Thoracic aorta (tissue), 2 donors: ENCODE data around the gene CCS. TPM values are rescaled to one million over a fixed set of nuclear protein-coding genes. Genes with fewer than 3 reads are reported as not detected.
A peak's percentile ranks its signal among the peaks of the same experiment; 100 is the strongest.
"Not testable (repeated sequence)": the region's sequence is repeated elsewhere in the genome, so short reads cannot be mapped to it uniquely, and the experiment has no call there.

Source experiments
- ATAC-seq: fragments of 150-250 bp; one replicate; pipeline ENCODE4 v1.8.0; 2017; ENCODE audit warnings: low read depth; ENCODE audit not compliant: insufficient number of reproducible peaks, low FRiP score
- DNase-seq: peaks from one replicate; pipeline ENCODE4 v3.0.0-alpha.2; 2020; ENCODE audit warnings: low spot score
- H3K27ac ChIP-seq, 2 donors: fragments of 200-600 bp; sonication (generic); 1 replicate in 1 of 2; 2 replicates in 1 of 2; pipeline ENCODE4 v1.5.1; 2016; ENCODE audit warnings: mild to moderate bottlenecking in 2 of 2, moderate library complexity in 2 of 2
- H3K27me3 ChIP-seq: fragments of 200-600 bp; sonication (generic); replicated peaks from 2 replicates; pipeline ENCODE4 v1.6.0; 2016; ENCODE audit warnings: mild to moderate bottlenecking; ENCODE audit not compliant: insufficient read depth
- H3K36me3 ChIP-seq: fragments of 200-600 bp; sonication (generic); one replicate; pipeline ENCODE4 v1.5.1; 2016
- H3K4me1 ChIP-seq, 2 donors: fragments of 200-600 bp; sonication (generic); 1 replicate in 1 of 2; 2 replicates in 1 of 2; pipeline versions ENCODE4 v1.5.1 to v1.6.0; 2016; ENCODE audit warnings: low read depth in 2 of 2, mild to moderate bottlenecking in 1 of 2; ENCODE audit not compliant: control insufficient read depth in 1 of 2
- H3K4me3 ChIP-seq: fragments of 200-600 bp; sonication (generic); 2 replicates; pipeline ENCODE4 v1.5.1; 2016; ENCODE audit warnings: mild to moderate bottlenecking
- H3K9me3 ChIP-seq: fragments of 200-600 bp; sonication (generic); 2 replicates; pipeline ENCODE4 v1.5.1; 2016
- CTCF ChIP-seq: fragments of 200-600 bp; sonication (generic); IDR thresholded peaks from one replicate; pipeline ENCODE4 v1.5.1; 2019; ENCODE audit warnings: antibody characterized with exemption
- total RNA-seq, 2 donors: library from RNA; depleted of rRNA; stranded (reverse); fragments of >200 nt; gene quantifications; one replicate each; pipeline versions ENCODE4 v1.1.0 to v1.2.3, GENCODE V29; 2016

CCS gene
- total RNA-seq, 2 donors from 2014 or later = 19.9 to 20.8 TPM

GRCh38 chr11:66637557-66638176, 44.7 kb downstream of the CCS start:
- Histone ChIP-seq H3K4me3 (peak overlapping the region; percentile 93), H3K27ac (peak overlapping the region; percentile 63 to 77), H3K4me1 (peaks cover 34 to 49% of the 10 kb centered on the region in 2 donors), H3K9me3 (no peaks in the 10 kb centered on the region), H3K27me3 (no peaks in the 10 kb centered on the region), H3K36me3 (peaks cover 3% of the 10 kb centered on the region)
- TF ChIP-seq CTCF = no peak
- ATAC-seq (no peak), DNase-seq (no peak)

GRCh38 chr11:66638177-66639065, 45.4 kb downstream of the CCS start, which contains the start of gene RBM4:
TSS of gene RBM4 (plus strand) at chr11:66638703. CDS start at chr11:66639712, 1,009 bp downstream.
- DNase-seq (peak; percentile 92), ATAC-seq (peak; percentile 99)
- no peaks in the 10 kb centered on the region for H3K9me3 ChIP-seq
- peaks cover 6% of the 10 kb centered on the region for H3K36me3 ChIP-seq
- peak within 1 kb of the TSS; percentile 75 to 77 for H3K27ac ChIP-seq
- no peak for TF ChIP-seq CTCF
- peak within 1 kb of the TSS; percentile 93 for H3K4me3 ChIP-seq
- H3K4me1 ChIP-seq = peaks cover 39 to 57% of the 10 kb centered on the region in 2 donors
- no peaks in the 10 kb centered on the region for H3K27me3 ChIP-seq

DNA sequence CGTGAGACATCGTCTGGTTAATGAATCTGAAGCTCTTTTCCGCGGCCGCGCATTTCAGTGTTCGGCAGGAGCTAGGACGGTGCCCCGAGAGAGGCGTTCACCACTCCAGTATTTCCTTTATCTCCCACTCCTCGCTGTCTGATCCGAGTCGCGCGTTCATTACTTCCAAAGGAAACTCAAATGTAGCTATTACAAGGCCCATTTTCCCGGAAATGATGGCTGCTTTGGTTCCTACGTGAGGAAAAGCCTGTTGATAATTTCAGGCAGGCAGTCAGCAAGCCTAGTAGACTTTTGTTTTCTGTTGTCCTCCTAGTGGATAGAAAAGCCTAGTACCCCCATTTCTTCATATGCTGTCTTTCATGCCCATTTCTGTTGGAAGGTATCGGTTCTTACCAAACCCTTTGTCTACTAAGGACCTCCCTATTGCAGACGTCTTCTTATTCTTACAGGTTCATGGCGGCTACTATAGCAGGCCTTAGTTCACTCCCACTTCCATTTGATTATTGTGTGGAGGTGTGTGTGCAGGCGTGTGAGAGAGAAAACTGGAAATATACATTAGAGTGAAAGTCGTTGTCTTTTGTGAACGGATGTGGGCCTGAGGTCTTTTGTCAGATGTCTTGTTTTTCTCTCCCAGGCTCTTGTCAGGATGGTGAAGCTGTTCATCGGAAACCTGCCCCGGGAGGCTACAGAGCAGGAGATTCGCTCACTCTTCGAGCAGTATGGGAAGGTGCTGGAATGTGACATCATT, 46.3 kb downstream of the CCS start:
- Histone ChIP-seq H3K27me3 (no peaks in the 10 kb centered on the region), H3K4me1 (peaks cover 47 to 65% of the 10 kb centered on the region in 2 donors), H3K4me3 (peak overlapping the region; percentile 93), H3K9me3 (no peaks in the 10 kb centered on the region), H3K36me3 (peaks cover 14% of the 10 kb centered on the region), H3K27ac (peak overlapping the region; percentile 75 to 77)
- DNase-seq = no peak
- ATAC-seq = no peak
- TF ChIP-seq CTCF = no peak

- not testable (repeated sequence) for H3K27ac ChIP-seq, ATAC-seq, DNase-seq, H3K9me3 ChIP-seq, H3K27me3 ChIP-seq
- Histone ChIP-seq H3K4me1 (peaks cover 52 to 71% of the 10 kb centered on the region in 2 donors), H3K4me3 (peak overlapping the region; percentile 93), H3K36me3 (peaks cover 19% of the 10 kb centered on the region)
Observed at GRCh38 chr11:66639814-66640340, 46.9 kb downstream of the CCS start.

DNA sequence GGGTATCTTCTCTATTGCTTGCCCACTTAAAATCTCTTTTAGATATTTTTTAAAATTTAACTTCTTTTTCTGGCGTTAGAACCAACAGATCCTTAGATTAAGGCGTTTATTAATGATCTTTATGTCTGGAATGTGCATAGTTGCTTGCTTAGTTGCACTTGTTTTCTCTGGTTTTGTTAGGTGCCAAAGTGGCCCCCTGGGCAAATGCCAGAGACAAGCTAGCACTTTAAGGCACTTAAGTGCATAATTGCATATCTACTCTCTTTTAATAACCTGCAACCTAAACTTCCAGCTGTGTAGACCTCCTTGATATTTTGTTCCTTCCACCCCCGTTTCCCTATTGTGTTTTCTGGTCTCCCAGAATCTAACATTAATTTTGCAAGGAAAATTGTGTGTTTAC, 48.8 kb downstream of the CCS start:
- ATAC-seq = no peak
- H3K36me3 ChIP-seq = peaks cover 32% of the 10 kb centered on the region
- no peaks in the 10 kb centered on the region for H3K27me3 ChIP-seq
- no peak for TF ChIP-seq CTCF
- H3K27ac ChIP-seq = no peak overlapping the region
- peak overlapping the region; percentile 93 for H3K4me3 ChIP-seq
- DNase-seq = no peak
- H3K9me3 ChIP-seq = no peaks in the 10 kb centered on the region
- H3K4me1 ChIP-seq = peaks cover 58 to 82% of the 10 kb centered on the region in 2 donors
